HG03442 (cell line): ENCODE measurements around the gene PRDM16.

Experiments used
- ATAC-seq: cut with Tn5 transposase; IDR thresholded peaks from one replicate; pipeline ENCODE4 v1.9.1; 2021; ENCODE audit warnings: mild to moderate bottlenecking, moderate library complexity; ENCODE audit not compliant: unreplicated experiment

PRDM16 gene

DNA sequence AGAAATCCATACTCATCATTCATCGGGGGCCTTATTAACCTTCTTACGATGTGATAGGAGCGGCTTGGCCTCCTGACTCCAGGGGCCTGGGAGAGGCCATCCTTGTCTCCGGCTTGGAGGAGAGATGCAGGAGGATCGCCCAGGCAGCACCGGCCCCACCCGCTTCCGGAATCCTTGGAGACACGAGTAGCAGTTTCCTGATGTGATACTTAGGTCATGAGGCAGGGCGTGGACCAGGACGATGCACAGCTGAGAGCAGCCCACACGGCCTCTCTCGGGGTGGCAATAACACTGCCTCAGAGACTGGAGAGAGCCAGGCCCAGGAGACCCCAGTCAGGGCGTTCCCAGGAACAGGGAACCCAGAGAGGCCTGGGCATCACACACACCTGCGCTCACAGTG, 221.9 kb downstream of the PRDM16 start:
- no peak for ATAC-seq

DNA sequence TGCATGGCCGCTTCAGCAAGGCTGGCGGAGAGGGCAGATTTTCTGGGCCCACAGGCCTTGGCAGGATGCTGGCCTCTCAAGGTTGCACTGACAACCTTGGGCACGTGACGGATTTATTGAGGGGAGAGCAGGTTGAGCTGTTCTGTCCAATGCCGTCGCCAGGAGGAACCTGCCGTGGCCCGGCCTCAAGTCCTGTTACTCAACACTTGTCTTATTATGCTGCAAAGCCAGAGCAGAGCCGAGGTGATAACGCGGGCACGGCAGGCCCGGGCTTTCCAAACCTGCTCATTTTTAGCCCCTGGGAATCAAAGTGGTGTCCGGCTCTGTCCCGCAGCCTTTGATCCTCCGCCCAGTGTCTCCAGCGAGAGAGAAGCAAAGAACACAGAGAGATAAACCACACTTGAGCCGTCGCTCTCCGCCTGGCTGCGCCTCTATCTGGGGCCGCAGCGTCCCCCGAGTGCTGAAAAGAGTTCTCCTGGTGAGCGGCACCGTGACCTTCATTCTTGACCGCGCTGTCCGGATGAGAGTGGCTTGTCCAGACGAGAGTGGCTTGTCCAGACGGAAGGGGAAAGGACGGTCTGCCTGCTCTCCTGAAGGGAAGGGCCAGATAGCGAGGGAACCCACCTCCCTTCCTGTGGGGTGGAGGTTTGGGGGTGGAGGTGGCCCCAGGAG, 223.2 kb downstream of the PRDM16 start:
- no peak for ATAC-seq

DNA sequence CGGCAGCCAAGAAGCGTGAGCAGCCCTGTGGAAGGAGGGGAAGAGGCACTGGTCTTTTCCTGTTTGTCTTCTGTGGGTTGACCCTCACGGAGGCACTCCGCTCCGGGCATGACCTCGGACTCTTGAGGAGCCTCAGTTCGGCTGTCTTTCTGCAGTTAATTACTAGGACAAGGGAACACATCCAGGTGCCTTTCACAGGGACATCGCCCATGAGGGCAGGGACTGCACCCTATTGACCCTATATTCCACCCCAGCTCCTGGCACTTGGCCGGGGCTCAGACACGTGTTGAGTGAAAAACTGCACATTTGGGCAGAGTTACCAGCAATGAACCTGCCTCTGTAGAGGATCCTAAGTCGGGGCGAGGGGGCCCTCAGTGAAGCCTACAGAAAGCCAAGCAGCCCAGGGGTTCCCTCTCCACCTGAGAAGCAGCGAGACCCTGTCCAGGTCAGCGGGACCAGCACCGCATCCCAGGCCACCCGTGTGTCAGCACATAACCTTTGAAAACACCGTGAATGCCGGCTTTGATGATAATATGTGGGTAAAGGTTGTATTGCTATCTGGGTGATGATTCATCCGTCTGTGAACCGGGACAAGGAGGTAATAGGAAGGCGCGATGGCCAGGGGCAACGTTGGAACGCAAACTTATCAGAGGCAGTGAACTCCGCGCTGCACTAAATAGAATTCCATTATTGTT, 224.0 kb downstream of the PRDM16 start:
- ATAC-seq, result no peak

DNA sequence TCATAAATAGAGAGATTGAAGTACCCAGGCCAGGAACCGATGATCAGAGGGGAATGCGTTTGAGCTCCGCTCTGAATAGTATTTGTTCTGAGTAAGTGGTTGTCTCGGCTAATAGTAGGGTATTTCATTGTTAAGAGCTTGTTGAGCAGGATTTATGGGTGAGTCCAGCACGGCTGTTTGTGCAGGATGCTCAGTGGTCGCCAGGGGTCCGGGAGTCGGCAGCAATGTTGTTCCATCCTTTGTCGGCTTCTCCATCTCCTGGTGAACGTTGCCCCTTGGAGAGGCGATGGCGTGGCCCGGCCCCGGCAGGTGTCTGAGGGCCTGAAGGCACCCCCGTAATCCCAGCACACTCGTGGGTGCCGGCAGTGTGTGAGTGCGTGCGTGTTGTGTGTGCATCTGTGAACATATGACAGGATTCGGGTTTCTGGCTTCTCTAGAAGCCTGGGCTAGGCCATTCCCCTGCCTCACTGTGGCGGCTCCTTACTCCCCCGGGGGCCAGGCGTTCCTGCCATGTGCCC, 224.6 kb downstream of the PRDM16 start:
- no peak for ATAC-seq

DNA sequence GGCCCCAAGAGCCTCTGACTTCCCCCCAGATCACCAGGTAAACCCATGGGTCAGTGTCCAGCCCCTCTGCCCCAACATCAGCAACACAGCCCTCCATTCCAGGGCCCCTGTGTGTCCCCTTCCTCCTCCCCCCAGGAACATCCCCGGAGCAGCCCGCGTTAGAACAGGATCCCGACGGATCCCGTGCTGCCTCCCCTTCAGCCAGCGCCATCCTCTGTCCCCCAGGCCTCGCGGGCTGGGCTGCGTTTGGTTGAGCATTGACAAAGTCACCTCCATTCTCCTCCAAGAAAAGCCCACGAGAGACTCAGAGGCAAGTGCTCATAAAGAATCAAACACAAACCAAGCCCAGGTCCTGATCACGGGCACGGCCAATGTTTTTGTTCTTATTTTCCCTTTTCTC, 225.4 kb downstream of the PRDM16 start:
- no peak for ATAC-seq

DNA sequence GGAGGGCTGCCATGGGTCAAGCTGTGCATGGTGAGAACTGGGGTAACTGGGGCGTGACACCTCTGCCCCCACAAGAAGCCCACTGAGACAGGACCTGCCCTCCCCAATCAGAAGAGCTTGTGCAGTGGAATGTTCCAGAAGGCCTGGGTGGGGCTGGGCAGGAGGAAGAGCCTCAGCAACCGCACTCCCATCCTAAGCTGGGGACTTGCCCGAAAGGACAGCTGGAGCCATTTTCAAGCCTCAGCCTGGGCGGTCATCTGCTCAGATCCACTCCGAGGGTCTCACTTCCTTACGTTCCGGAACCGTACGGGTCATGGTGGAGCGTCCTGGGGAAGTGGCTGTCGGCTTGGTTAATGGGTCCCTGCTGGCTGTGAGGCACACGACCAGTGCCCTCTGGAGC, 226.8 kb downstream of the PRDM16 start:
- ATAC-seq, result no peak

DNA sequence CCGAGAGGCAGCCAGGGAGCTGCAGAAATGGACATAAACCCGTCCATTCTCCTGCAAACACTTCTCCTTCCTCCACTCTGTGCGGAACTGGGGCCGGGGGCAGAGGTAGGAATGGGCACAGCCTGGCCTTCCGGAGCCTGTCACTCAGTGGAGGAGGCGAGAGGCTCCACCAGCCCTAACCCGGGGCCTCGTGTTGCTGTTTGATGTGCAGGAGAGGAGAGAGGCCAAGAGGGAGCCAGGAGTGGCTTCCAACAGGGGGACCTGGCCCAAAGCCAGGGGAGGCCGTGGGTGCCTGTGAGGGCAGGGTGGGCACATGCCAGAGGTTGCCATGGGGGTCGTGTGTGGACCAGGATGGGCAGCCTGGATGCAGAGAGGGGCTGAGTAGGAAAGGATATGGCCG, 227.3 kb downstream of the PRDM16 start:
- no peak for ATAC-seq

DNA sequence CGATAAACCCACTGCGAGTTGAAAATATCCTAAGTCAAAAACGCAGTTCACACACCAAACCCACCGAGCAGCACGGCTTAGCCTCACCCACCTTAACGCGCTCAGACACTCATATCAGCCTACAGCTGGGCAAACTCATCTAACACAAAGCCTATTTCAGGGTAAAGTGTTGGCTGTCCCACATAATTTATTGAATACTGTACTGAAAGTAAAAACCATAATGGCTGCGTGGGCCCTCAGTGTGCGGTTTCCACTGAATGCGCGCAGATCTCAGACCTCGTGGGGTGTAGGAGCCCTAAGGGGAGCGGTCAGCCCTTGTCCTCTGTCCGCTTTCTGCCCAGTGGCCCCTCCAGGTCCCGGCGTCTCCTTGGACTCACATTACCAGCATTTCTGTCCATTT, 227.8 kb downstream of the PRDM16 start:
- ATAC-seq, result no peak

DNA sequence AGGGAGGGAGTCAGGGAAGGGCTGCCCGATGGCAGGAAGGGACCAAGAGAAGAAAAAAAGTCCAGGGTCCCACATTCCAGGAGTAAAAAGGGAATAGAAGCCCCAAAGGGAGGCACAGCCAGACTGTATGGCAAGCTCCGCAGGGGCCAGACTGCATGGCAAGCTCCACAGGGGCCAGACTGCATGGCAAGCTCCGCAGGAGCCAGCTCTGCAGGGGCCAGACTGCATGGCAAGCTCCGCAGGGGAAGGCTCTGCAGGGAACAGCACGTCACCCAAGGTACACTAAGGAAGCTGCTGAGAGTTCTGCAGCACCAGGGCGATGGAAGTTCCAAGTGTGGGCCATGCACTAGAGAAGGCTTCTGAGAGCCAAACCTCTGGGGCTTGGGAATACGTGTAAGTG, 228.8 kb downstream of the PRDM16 start:
- ATAC-seq, result no peak

DNA sequence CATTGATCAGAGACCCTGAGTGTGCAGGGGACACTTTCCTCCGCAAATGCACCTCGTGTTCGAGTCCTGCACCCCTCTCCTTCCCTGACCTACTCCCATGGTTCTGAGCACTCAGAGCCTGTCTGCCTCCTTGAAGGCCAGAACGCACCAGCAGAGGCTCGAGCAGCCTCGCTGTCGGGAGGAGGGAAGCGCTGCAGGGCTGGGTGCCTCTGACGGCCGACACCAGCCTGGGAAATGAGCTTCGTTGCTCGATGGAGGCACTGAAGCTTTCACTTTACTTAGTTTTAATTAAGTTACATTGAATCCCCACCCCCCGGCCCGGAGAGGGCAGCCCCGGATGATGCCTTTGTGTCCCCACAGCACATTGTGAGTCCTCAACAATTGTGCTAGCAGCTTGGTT, 229.2 kb downstream of the PRDM16 start:
- no peak for ATAC-seq

DNA sequence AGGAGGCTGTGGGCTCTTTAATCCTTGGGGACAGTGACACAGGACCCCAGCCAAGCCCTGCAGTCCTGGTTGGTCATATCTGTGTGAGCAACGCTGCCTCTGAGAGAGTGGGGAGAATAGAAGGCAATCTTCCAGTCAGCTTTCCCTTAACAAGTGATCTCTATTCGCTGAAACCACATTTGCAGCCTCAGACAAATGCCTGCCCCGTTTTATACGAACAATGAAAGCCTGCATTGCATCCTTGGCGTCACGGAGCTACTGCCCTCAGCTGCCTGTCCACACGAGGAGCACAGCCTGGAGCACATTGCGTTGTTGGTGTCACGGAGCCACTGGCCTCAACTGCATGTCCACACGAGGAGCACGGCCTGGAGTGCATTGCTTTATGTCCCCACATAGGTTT, 235.2 kb downstream of the PRDM16 start:
- no peak for ATAC-seq

DNA sequence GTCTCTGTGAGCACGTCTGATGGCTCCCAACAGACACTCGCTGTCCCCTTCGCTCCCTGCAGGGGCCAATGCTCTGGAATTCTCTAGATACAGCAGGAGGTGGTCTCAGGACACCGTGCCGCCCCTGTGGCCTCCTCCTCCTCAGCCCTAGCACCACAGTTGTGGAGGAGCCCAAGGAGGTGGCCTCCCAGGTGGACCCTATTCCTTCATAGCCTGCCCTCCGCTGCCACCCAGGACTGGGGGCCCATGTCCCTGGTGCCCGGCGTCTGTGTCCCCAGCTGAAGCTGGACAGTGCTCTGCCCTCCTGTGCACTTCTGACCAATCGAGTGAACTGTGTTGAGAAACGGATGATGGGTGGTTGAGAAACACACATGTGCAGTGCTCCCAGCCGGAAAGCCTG, 235.7 kb downstream of the PRDM16 start:
- ATAC-seq, result no peak

DNA sequence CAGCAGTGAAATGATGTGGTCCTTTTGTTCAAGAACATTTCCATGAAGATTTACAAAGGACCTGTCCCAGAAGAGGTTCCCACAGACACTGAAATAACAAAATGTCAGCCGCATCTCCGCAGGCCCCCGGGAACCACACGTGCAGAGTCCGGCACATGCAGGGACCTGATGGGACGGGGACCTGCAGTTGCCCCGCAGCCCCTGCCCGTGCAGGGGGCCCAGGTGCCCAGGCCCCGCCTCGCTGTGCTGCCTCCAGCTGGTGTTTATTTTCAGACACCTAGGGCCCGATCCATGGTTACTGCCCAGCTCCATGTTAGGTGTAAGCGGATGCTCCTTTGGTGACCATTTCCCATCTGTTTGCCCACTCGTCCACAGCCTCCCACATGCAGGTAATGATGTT, 236.2 kb downstream of the PRDM16 start:
- no peak for ATAC-seq

DNA sequence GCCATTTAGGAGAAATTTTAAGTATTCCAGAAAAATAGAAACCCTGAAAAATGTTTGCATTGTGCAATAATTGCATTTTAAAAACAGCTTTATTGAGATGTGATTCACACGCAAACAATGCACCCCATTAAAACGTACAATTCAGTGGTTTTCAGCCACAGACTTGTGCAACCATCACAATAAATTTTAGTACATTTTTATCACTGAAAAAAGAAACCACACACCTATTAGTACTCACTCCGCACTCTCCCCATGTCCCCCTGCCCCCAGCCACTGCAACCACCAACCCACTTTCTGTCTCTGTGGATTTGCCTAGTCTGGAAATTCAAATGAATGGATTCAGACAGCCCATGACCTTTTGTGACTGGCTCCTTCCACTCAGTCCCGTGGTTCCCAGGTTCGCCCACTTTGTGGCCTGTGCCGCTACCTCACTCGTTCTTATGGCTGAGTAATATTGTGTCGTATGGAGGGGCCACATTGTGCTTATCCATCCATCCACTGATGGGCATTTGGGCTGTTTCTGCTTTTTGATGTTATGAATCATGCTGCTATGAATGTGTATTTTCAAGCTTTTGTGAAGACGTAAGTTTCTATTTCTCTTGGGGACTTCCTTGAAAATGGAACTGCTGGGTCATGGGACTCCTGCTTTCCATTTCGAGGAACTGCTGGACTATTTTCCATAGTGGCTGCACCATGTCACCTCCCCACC, 237.7 kb downstream of the PRDM16 start:
- no peak for ATAC-seq

DNA sequence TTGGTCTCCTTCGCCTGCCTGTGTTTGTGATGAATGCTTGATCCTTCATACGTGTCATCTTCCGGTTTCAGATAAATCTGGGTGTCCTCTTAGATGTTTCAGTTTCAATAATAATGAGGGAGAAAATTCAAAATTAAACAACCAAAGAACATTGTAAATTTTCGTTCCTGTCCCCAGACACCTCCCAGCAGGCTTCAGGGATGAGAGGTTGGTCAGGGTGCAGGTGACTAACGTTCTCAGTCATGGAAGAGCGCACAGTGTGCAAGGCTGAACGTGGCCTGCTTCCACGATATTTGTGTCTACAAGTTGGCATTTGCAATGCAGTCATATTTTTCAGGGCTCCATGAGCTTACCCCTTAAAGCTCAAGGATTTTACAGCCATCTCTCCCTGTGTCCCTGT, 238.4 kb downstream of the PRDM16 start:
- no peak for ATAC-seq

DNA sequence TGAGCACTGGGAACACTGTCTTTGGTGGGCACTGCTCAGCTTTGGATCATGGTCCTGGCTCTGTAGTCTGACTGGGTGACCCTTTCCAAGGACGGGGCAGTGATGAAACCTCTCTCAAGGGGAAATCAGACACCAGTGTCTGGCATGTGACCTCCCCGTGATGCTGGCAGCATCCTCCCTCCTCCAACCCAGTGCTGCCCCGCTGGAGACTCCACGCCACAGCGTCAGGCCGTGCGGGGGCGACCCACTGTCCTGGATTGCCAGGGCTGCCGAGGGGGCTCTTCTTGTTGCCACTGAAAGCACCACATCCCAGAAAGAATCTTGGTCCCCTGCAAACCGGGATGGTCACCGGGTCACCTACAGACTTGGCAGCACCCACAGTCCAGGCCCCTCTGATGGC, 239.1 kb downstream of the PRDM16 start:
- ATAC-seq, result no peak

DNA sequence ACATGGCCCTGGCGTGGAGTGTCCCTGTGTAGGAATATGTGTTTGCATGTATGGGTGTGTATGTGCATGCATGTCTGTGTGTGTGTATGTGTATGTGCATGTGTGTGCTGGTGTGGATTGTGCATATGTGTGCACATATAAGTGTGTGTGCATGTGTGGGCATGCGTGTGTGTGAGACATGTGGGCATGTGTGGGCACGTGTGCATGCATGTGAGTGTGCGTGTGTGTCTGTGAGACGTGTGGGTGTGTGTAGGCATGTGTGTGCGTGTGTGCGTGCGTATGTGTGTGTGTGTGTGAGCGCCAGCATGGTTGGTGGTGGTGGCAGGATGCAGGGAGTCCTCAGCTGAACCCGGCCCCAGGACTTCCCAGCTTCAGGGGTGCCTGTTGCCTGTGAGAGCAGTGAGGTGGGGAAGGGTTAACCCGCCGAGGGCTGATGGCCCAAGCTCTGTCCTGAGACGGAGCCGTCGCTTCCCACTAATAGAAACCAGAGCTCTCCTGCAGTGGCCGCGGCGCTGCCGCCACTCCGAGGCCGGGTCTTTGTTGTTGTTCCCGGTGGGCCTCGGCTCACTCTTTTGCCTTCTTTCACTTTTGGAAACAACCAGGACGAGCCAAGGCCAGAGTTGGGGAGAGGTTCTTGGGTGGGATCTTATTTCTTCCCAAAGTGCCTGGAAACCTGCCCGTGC, 241.9 kb downstream of the PRDM16 start:
- ATAC-seq, result no peak

DNA sequence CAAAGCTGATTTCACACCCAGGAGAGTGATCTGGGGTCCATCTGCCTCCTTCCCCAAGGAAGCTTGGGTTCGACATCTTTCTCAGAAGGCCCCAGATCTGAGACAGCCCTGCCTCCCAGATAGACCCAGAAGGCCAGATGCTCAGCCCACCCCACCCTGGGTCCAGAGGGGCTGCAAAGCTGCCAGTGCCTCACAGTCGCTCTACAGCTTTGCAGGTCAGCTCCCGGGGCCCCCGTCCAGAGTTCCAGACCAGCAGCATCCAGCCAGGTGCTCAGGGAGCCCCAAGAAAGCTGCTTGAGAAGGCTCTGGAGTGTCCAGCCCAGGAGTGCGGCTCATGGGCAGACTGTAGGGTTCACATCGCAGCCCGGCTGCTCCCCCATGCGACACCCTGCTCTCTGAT, 242.7 kb downstream of the PRDM16 start:
- no peak for ATAC-seq

DNA sequence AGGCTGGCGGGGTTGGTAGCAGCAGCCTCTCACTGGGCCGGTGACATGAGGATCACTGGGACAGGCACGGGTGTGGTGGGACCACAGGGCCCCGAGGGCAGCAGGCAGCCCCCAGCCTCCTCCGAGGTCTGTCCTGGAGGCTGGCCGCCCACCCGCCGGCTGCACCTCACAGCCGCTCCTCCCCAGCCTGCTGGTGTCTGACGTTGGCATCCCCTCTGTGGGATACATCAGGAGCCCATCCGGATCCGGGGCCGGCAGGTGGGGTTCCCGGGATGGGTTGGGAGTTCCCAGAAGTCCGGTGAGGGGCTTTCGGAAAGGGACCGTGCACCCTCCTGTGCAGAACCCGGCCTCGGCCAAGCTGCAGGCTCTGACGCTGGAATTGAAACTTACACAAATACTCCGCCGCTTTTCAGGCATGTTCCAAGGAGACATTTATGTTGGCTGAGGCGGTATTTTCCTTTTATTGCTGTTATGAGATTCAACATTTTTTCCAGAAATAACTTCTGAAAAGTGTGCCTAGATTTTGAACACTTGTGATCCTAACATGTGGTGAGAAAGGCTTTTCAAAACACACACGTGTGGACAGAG, 243.4 kb downstream of the PRDM16 start:
- ATAC-seq, result no peak

DNA sequence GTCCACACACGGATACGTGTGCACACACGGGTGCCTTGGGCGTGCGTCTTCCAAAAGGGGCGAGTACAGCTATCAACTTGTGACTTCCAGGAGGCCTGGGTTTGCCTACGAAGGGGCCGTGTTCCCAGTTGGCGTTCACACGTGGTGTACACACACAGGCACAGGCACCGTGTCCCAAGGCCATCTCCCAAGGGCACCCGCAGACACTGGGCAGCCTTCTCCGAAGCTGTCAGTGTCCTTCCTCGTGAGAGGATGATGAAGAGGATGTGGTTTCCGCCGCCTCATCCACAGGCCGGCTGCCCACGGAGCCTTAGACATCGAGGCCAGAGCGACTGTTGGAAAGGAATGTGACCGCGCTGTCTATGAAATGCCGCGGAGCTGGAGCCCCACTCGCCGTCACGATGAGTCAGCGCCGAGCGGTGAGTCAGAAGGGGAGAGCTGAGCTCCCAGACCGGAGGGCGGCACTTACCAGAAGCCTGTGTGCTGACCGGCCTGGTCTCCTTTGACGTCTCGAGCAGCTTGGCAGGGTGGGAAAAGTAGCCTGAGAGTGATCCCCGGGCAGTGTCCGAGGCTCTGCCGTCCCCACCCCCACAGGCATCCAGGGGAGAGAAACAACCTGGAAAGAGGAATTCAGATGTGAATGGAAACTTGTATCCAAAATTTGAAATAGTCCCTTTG, 244.0 kb downstream of the PRDM16 start:
- ATAC-seq, result no peak

DNA sequence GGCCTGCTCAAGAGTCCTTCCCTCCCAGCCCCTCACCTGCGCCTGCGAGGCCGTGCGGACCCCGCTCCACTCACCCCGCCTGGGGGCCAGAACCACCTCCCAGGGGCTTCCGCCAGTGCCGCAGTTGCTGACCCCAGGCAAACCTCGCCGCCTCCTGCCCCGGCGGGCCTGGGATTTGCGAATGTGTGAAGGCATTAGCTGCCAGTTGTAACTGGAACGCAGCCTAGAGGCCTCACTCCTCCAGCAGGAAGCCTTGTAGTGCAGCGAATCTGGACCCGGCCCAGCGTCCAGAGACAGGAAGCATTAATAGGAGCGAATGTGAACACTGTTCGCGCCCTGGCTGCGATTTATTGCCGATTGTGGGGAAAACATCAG, 244.6 kb downstream of the PRDM16 start:
- no peak for ATAC-seq
